CD14-positive monocyte (primary cell): Measurements from ENCODE around the gene UNCX. TPM values are rescaled to one million over a fixed set of nuclear protein-coding genes. Genes with fewer than 3 reads are reported as not detected.

Experiments
- DNase-seq, 3 donors: peaks; one replicate each; pipeline ENCODE4 v3.0.0-alpha.2; 2011 to 2022
- H2AFZ ChIP-seq: 2 replicates; pipeline ENCODE4 v1.6.0; 2012; ENCODE audit warnings: mild to moderate bottlenecking, low read depth, low read length, inconsistent platforms; ENCODE audit not compliant: insufficient read depth, poor library complexity, severe bottlenecking
- H3K27ac ChIP-seq, 2 donors: 1 replicate in 1 of 2; 2 replicates in 1 of 2; pipeline ENCODE4 v1.5.1; 2012 to 2013; ENCODE audit warnings: low read length in 2 of 2, control low read depth in 1 of 2, inconsistent platforms in 1 of 2, low read depth in 1 of 2, mild to moderate bottlenecking in 1 of 2
- H3K27me3 ChIP-seq, 2 donors: one replicate each; pipeline versions ENCODE4 v1.6.0 to v1.6.1; 2011 to 2013; ENCODE audit warnings: low read length in 2 of 2; ENCODE audit not compliant: control insufficient read depth in 2 of 2, insufficient read depth in 2 of 2
- H3K36me3 ChIP-seq, 2 donors: replicated peaks in 1 of 2; 1 replicate in 1 of 2; 2 replicates in 1 of 2; pipeline versions ENCODE4 v1.5.1 to v1.6.1; 2012 to 2013; ENCODE audit warnings: low read length in 2 of 2, control low read depth in 1 of 2, inconsistent platforms in 1 of 2, mild to moderate bottlenecking in 1 of 2; ENCODE audit not compliant: insufficient read depth in 2 of 2, control insufficient read depth in 1 of 2
- H3K4me1 ChIP-seq, 2 donors: 1 replicate in 1 of 2; 2 replicates in 1 of 2; pipeline versions ENCODE4 v1.5.1 to v1.6.1; 2012 to 2013; ENCODE audit warnings: low read length in 2 of 2, control low read depth in 1 of 2, inconsistent platforms in 1 of 2, mild to moderate bottlenecking in 1 of 2, moderate library complexity in 1 of 2; ENCODE audit not compliant: insufficient read depth in 2 of 2, control insufficient read depth in 1 of 2
- H3K4me2 ChIP-seq: replicated peaks from 2 replicates; pipeline ENCODE3; 2012; ENCODE audit warnings: low read length, moderate library complexity, mild to moderate bottlenecking; ENCODE audit not compliant: poor library complexity, severe bottlenecking; ENCODE audit errors: extremely low read depth
- H3K4me3 ChIP-seq, 3 experiments: fragments of 200-600 bp in 1 of 3; sonication (generic) in 1 of 3; replicated peaks in 1 of 3; 1 replicate in 2 of 3; 2 replicates in 1 of 3; pipeline ENCODE4 v1.5.1; 2011 to 2013; ENCODE audit warnings: low read length in 3 of 3, mild to moderate bottlenecking in 3 of 3, control low read depth in 2 of 3, low read depth in 2 of 3, inconsistent platforms in 1 of 3, moderate library complexity in 1 of 3
- H3K79me2 ChIP-seq: 2 replicates; pipeline ENCODE4 v1.6.0; 2012; ENCODE audit warnings: mild to moderate bottlenecking, control low read depth, inconsistent platforms, low read length, moderate library complexity; ENCODE audit not compliant: insufficient read depth
- H3K9ac ChIP-seq: 2 replicates; pipeline ENCODE4 v1.6.0; 2017; ENCODE audit warnings: low read length, mild to moderate bottlenecking; ENCODE audit not compliant: insufficient read depth, poor library complexity, severe bottlenecking
- H3K9me3 ChIP-seq, 2 donors: replicated peaks in 1 of 2; 1 replicate in 1 of 2; 2 replicates in 1 of 2; pipeline versions ENCODE4 v1.5.1 to v1.6.1; 2012 to 2013; ENCODE audit warnings: low read length in 2 of 2, control low read depth in 1 of 2; ENCODE audit not compliant: control insufficient read depth in 1 of 2, insufficient read depth in 1 of 2
- H4K20me1 ChIP-seq: 2 replicates; pipeline ENCODE4 v1.6.0; 2012; ENCODE audit warnings: mild to moderate bottlenecking, low read length, control low read depth, moderate library complexity; ENCODE audit not compliant: insufficient read depth
- H3K27ac Mint-ChIP-seq, 7 donors: one replicate each; pipeline ENCODE4 v1.8.0; 2020; ENCODE audit warnings: mild to moderate bottlenecking in 7 of 7, mixed read lengths in 7 of 7, moderate library complexity in 6 of 7, inconsistent platforms in 2 of 7
- H3K27me3 Mint-ChIP-seq, 3 donors: one replicate each; pipeline ENCODE4 v1.8.0; 2021 to 2022; ENCODE audit warnings: low read depth in 3 of 3, mild to moderate bottlenecking in 3 of 3, mixed read lengths in 3 of 3, moderate library complexity in 3 of 3, inconsistent platforms in 1 of 3
- H3K36me3 Mint-ChIP-seq, 2 donors: one replicate each; pipeline ENCODE4 v1.8.0; 2020; ENCODE audit warnings: mixed read lengths in 2 of 2, inconsistent platforms in 1 of 2, mild to moderate bottlenecking in 1 of 2
- H3K4me1 Mint-ChIP-seq: one replicate; pipeline ENCODE4 v1.8.0; 2020; ENCODE audit warnings: mild to moderate bottlenecking, mixed read lengths
- H3K4me3 Mint-ChIP-seq, 2 donors: one replicate each; pipeline ENCODE4 v1.8.0; 2020; ENCODE audit warnings: mild to moderate bottlenecking in 2 of 2, mixed read lengths in 2 of 2, moderate library complexity in 1 of 2
- H3K9me3 Mint-ChIP-seq, 7 donors: one replicate each; pipeline ENCODE4 v1.8.0; 2020 to 2022; ENCODE audit warnings: mixed read lengths in 7 of 7, mild to moderate bottlenecking in 6 of 7, moderate library complexity in 6 of 7, inconsistent platforms in 2 of 7
- CTCF ChIP-seq: fragments of 200-600 bp; IDR thresholded peaks from one replicate; pipeline ENCODE4 v1.8.0; 2022; ENCODE audit warnings: antibody characterized with exemption, mild to moderate bottlenecking
- WGBS: methylation state at CpG from one replicate; pipeline ENCODE4 v1.1.5; 2013; ENCODE audit warnings: missing lambda C conversion rate; ENCODE audit not compliant: insufficient coverage; 5-methylcytosine and 5-hydroxymethylcytosine counted together
- intact Hi-C, 2 donors: fragments of 100-400 bp; cut with micrococcal nuclease; formaldehyde crosslinking; loops; one replicate each; pipeline versions ENCODE4 v1.15.0 to v1.15.1; 2023
- polyA plus RNA-seq, 3 donors: library from polyadenylated mRNA; depleted of rRNA in 1 of 3; unstranded in 2 of 3; stranded (reverse) in 1 of 3; fragments of 300-500 nt in 2 of 3; fragments of >200 nt in 1 of 3; fragmentation: Illumina TruSeq in 2 of 3; gene quantifications; 1 replicate in 2 of 3; 2 replicates in 1 of 3; pipeline ENCODE4 v1.2.3, GENCODE V29; 2012 to 2021

UNCX gene
- polyA plus RNA-seq, 3 donors: not detected

- Histone ChIP-seq H3K4me3 (no peak overlapping the region), H3K4me1 (no peaks in the 10 kb centered on the region), H3K9me3 (peaks cover 0 to 4% of the 10 kb centered on the region in 2 donors), H3K36me3 (no peaks in the 10 kb centered on the region), H3K4me2 (no peak overlapping the region), H4K20me1 (no peaks in the 10 kb centered on the region), H3K27ac (no peak overlapping the region), H3K9ac (no peak overlapping the region), H3K79me2 (no peaks in the 10 kb centered on the region), H3K27me3 (peaks cover 0 to 12% of the 10 kb centered on the region in 2 donors), H2AFZ (no peak overlapping the region)
- TF ChIP-seq CTCF: no peak
- 83% methylated on average over 17 of the region's 20 CpGs for WGBS
- Mint-ChIP-seq H3K4me1 (no peaks in the 10 kb centered on the region), H3K9me3 (peaks cover 0 to 17% (median 5%) of the 10 kb centered on the region in 7 donors), H3K4me3 (no peak overlapping the region), H3K27me3 (peaks cover 10 to 25% (median 22%) of the 10 kb centered on the region in 3 donors), H3K27ac (no peak overlapping the region), H3K36me3 (no peaks in the 10 kb centered on the region)
- no peak for DNase-seq
- intact Hi-C loops: no loop called here
Observed at GRCh38 chr7:1284743-1285458, 52.2 kb downstream of the UNCX start.

- intact Hi-C loops: no loop called here
- DNase-seq: no peak
- no peaks in the 10 kb centered on the region for H3K36me3 Mint-ChIP-seq
- peaks cover 0 to 5% of the 10 kb centered on the region in 2 donors for H3K4me1 ChIP-seq
- H3K4me1 Mint-ChIP-seq: peaks cover 6% of the 10 kb centered on the region
- peaks cover 18 to 34% (median 30%) of the 10 kb centered on the region in 3 donors for H3K27me3 Mint-ChIP-seq
- peaks cover 0 to 13% (median 2%) of the 10 kb centered on the region in 7 donors for H3K9me3 Mint-ChIP-seq
- peaks cover 0 to 4% of the 10 kb centered on the region in 2 donors for H3K9me3 ChIP-seq
- H3K27ac Mint-ChIP-seq: no peak overlapping the region
- peaks cover 0 to 20% of the 10 kb centered on the region in 2 donors for H3K27me3 ChIP-seq
- no peaks in the 10 kb centered on the region for H3K79me2 ChIP-seq
- H3K4me3 ChIP-seq: no peak overlapping the region
- no peak for TF ChIP-seq CTCF
- no peak overlapping the region for H2AFZ ChIP-seq
- no peaks in the 10 kb centered on the region for H4K20me1 ChIP-seq
- no peak overlapping the region for H3K27ac ChIP-seq
- no peak overlapping the region for H3K4me3 Mint-ChIP-seq
- H3K36me3 ChIP-seq: no peaks in the 10 kb centered on the region
- 86% methylated on average over 38 of the region's 39 CpGs for WGBS
- H3K9ac ChIP-seq: no peak overlapping the region
- H3K4me2 ChIP-seq: no peak overlapping the region
Observed at GRCh38 chr7:1285556-1286301, 53.1 kb downstream of the UNCX start.

Other genes starting within 250 kb of the UNCX start
- not detected for gene CYP2W1, start 249.7 kb upstream of the UNCX start, polyA plus RNA-seq
- gene GPR146, start 188.3 kb upstream of the UNCX start, polyA plus RNA-seq: under 1 TPM; 0.48 to 0.92 (median 0.48) TPM
- gene GPER1, start 144.8 kb upstream of the UNCX start, polyA plus RNA-seq: 1 to 10 TPM in 2 of 3 donors, under 1 TPM in 1; 0.35 to 10.0 (median 4.1) TPM
- gene ZFAND2A, start 72.7 kb upstream of the UNCX start, polyA plus RNA-seq: 100 to 1,000 TPM in 1 of 3 donors, 10 to 100 TPM in 2; 30.6 to 126 (median 35.1) TPM
- gene MICALL2, start 226.6 kb downstream of the UNCX start, polyA plus RNA-seq: 1 to 10 TPM in 1 of 3 donors, under 1 TPM in 2; 0.14 to 7.2 (median 0.72) TPM